ENCODE data around the gene MTRF1L.

The MTRF1L gene

GRCh38 chr6:153043719-153044118, 41.2 kb upstream of the MTRF1L start:
- no peak overlapping the region for H3K4me3 ChIP-seq (replicated peaks in 1 of 2; ENCODE audit: low read depth in 2 of 2, low read length in 2 of 2)
- DNase-seq (ENCODE audit: low read depth in 2 of 2), result no peak
- no peak for TF ChIP-seq CTCF (IDR thresholded peaks at IDR 0.05; ENCODE audit: low read depth, low read length)

GRCh38 chr6:153038378-153039057, 36.0 kb upstream of the MTRF1L start:
- peak; percentile 15 to 79 for DNase-seq (ENCODE audit: low read depth in 2 of 2)

GRCh38 chr6:153034139-153034538, 31.6 kb upstream of the MTRF1L start:
- TF ChIP-seq CTCF (IDR thresholded peaks at IDR 0.05; ENCODE audit: low read depth, low read length), result no peak
- no peak for DNase-seq (ENCODE audit: low read depth in 2 of 2)
- no peak overlapping the region for H3K4me3 ChIP-seq (replicated peaks in 1 of 2; ENCODE audit: low read depth in 2 of 2, low read length in 2 of 2)

More at GRCh38 chr6:153038378-153039057, 36.0 kb upstream of the MTRF1L start:
- TF ChIP-seq CTCF (IDR thresholded peaks at IDR 0.05; ENCODE audit: low read depth, low read length), result no peak
- H3K4me3 ChIP-seq (replicated peaks in 1 of 2; ENCODE audit: low read depth in 2 of 2, low read length in 2 of 2), result no peak overlapping the region

- no peak overlapping the region for H3K4me3 ChIP-seq (replicated peaks in 1 of 2; ENCODE audit: low read depth in 2 of 2, low read length in 2 of 2)
- peak; percentile 85 to 88 for DNase-seq (ENCODE audit: low read depth in 2 of 2)
- peak; percentile 27 for TF ChIP-seq CTCF (IDR thresholded peaks at IDR 0.05; ENCODE audit: low read depth, low read length)
Measured at GRCh38 chr6:153032255-153032882, 29.9 kb upstream of the MTRF1L start.

GRCh38 chr6:153031335-153031955, 28.9 kb upstream of the MTRF1L start:
- no peak for TF ChIP-seq CTCF (IDR thresholded peaks at IDR 0.05; ENCODE audit: low read depth, low read length)
- no peak overlapping the region for H3K4me3 ChIP-seq (replicated peaks in 1 of 2; ENCODE audit: low read depth in 2 of 2, low read length in 2 of 2)
- peak in 1 of 2 donors; percentile 63 for DNase-seq (ENCODE audit: low read depth in 2 of 2)

GRCh38 chr6:153028963-153029362, 26.5 kb upstream of the MTRF1L start:
- no peak for DNase-seq (ENCODE audit: low read depth in 2 of 2)
- H3K4me3 ChIP-seq (replicated peaks in 1 of 2; ENCODE audit: low read depth in 2 of 2, low read length in 2 of 2), result no peak overlapping the region
- no peak for TF ChIP-seq CTCF (IDR thresholded peaks at IDR 0.05; ENCODE audit: low read depth, low read length)

All from cardiac fibroblast (primary cell).